Posterior cingulate gyrus (tissue), 11 donors: ENCODE results near the gene VSIG4.
"Not testable (repeated sequence)": the region's sequence is repeated elsewhere in the genome, so short reads cannot be mapped to it uniquely, and the experiment has no call there.

Experiments used
- DNase-seq, 10 donors: peaks; one replicate each; pipeline versions ENCODE4 v3.0.0 to v3.0.0-alpha.2; 2020 to 2021; ENCODE audit warnings: mixed read lengths in 3 of 10
- intact Hi-C: fragments of 100-400 bp; cut with DNase I; formaldehyde crosslinking; loops from one replicate; pipeline ENCODE4 v1.15.1; 2023

VSIG4 gene

DNA sequence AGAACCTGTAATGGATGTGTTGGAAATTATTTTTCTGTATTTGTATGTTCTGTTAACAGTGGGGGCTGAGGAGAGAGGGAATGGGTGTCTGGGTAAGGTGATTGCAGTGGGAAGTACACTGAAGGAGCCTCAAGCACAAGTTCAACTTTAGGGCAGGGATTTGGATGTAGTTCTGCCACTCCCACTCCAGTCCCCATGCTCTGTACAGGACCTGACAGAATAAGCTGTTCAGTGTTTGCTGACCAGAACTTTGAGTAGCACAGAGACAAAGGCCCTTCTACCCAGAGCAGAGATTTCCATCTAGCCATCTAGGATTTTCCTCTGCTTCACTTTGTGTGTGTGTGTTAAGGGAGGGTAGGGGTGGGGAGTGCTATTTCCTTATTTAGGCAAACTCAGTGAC is 49.2 kb downstream of the VSIG4 start:
- intact Hi-C loops = no loop called here
- DNase-seq = no peak

- intact Hi-C loops = loop anchor here (2.0 kb wide), 1 partner anchor 405 kb away; no protein-coding TSS in a partner anchor
- no peak for DNase-seq
Measured at GRCh38 chrX:65987811-65988210, 52.1 kb downstream of the VSIG4 start.

- intact Hi-C loops = loop anchor here (1.0 to 2.0 kb wide), 2 partner anchors 391 to 403 kb away; no protein-coding TSS in a partner anchor
- no peak for DNase-seq
Measured at GRCh38 chrX:65985922-65986588, 53.8 kb downstream of the VSIG4 start.

- intact Hi-C loops = no loop called here
- DNase-seq = no peak
Measured at GRCh38 chrX:65985211-65985610, 54.7 kb downstream of the VSIG4 start.

DNA sequence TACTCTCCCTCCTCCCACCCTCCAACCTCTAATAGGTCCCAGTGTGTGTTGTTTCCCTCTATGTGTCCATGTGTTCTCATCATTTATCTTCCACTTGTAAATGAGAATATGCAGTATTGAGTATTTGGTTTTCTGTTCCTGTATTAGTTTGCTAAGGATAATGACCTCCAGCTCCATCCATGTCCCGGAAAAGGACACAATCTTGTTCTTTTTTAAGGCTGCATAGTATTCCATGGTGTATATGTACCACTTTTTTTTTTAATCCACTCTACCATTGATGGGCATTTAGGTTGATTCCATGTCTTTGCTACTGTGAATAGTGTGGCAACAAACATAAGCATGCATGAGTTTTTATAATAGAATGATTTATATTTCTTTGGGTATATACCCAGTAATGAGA is 62.7 kb downstream of the VSIG4 start:
- DNase-seq, intact Hi-C loops: not testable (repeated sequence)

DNA sequence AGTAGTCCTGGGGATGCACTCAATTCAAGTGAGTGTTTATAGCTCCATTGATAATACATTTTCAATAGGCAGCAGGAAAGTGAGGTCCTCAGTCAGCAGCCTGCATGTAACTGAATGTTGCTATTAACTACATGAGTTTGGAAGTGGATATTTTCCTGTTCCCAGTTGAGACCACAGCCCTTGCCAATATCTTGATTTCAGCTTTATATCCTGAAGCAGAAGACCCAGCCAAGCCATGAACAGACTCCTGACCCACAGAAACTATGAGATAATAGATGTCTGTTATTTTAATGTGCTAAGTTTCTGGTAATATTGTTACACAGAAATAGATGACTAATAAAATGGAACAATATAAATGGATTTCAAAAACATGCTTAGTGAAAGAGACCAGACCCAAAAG is 63.7 kb downstream of the VSIG4 start:
- intact Hi-C loops = no loop called here
- DNase-seq = no peak

GRCh38 chrX:65975161-65975751 is 64.6 kb downstream of the VSIG4 start:
- peak in 3 of 10 donors; percentile 56 to 75 (median 60) for DNase-seq
- intact Hi-C loops = not testable (repeated sequence)
